Medulla oblongata (tissue), 1 donor: Measurements from ENCODE around the gene GRK6.
A peak's percentile ranks its signal among the peaks of the same experiment; 100 is the strongest.

Source experiments
- DNase-seq: peaks from one replicate; pipeline ENCODE4 v3.0.0-alpha.2; 2015; ENCODE audit errors: extremely low spot score

Gene GRK6

DNA sequence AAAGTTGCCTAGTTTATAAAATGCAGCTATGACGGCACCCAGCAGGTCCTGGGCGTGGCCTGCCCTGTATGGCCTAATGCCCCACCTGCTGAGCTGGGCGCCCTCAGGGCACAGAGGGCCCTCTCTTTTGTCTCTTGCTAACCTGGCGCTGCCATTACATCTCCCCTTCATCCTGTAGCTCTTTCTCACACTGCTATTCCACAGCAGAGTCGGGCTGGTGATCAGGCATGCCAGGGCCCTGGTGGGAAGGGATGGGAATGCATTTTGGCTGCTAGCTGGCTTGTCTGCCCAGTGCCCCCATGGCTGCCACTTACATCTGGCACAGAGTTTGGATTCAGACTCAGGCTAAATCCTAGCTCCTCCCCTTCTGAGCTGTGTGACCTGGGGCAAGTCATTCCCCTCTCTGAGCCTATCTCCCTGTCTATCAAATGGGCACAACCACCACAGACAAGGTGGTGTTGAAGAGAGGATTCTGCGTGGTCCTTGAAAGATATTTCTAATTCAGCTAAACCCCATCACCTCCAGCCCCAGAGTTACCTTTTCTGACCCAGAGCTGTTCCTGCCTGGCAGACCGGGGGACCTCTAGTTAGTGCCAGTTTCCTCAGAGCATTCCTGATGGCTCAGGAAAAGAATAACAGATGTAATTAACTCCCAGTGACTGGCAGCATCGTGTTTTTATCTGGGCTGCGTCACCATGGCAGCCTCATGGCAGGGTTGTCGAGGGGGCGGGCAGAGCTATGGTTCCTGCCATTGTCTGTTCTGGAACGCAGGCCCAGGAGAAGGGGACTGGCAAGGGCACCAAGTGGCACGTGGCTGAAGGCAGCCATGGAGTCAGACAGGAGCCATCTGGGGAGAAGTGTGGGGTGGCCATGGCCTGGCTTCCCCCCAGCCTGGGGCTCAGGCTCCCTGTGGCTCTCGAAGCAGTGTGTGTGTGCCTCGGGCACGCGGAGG lies 26.5 kb downstream of the GRK6 start:
- DNase-seq, result peak; percentile 46

GRCh38 chr5:177453852-177454396 lies 27.4 kb downstream of the GRK6 start:
- peak; percentile 46 for DNase-seq

- peak; percentile 89 for DNase-seq
These were observed 28.0 kb downstream of the GRK6 start for GRCh38 chr5:177454397-177455035.

- DNase-seq, result no peak
These were observed 28.7 kb downstream of the GRK6 start for GRCh38 chr5:177455036-177455660.

GRCh38 chr5:177455661-177456590 lies 29.4 kb downstream of the GRK6 start:
- DNase-seq, result peak; percentile 85

- no peak for DNase-seq
These were observed 30.1 kb downstream of the GRK6 start for GRCh38 chr5:177456591-177456964.

- peak; percentile 91 for DNase-seq
These were observed 30.7 kb downstream of the GRK6 start for GRCh38 chr5:177456976-177457851.

- DNase-seq, result no peak
These were observed 31.6 kb downstream of the GRK6 start for GRCh38 chr5:177457852-177458681.

- DNase-seq, result no peak
These were observed 32.5 kb downstream of the GRK6 start for GRCh38 chr5:177458912-177459350.

DNA sequence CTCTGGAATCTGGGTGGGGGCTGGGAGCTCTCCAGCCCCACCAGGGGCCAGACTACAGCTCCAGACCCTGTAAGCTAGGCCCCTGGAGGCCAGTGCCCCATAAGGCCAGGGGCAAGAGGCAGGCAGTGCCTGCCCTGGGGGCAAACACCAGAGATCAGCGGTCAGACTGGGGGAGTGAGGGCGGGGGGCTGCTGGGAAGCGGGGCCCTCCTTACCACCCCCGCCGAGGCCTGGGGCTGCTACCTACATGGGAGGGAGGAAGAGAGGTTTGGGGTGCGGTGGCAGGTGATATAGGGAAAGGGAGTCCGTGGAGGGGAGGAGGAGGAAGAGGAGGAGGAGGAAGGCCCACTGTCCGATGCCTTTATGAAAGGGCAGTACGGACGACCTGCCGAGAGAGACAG lies 32.9 kb downstream of the GRK6 start:
- DNase-seq, result no peak

GRCh38 chr5:177459819-177460628 lies 33.5 kb downstream of the GRK6 start:
- DNase-seq, result no peak

DNA sequence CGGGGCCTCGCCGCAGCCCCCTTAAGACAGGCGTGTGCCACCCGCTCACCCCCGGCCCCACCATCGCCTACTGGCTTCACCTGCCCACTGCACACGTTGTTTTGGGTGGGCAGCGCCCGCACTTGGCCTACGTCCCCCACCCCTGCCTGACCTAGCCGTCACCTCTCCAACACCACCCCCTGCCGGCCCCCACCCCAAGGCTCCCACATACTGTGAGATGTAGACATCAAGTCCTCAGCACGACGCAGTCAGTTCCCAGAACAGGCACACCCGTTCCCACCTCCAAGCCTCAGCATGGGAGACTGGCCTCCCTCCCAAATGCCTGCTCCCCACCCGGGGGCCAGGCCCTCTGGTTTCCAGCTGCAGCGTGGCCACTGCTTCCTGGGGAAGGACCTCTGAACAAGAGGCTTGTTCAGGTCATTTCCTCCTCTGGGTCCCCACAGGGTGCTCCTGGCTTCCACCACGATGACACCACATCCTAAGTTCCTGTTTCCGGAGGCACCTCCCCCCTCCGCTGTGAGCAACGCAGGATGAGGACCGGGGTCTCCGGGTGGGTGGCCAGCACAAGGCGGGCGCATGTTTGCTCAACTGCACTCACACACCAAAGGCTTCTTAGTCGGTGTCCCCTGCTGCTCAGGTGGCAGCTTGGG lies 35.7 kb downstream of the GRK6 start:
- DNase-seq, result no peak

DNA sequence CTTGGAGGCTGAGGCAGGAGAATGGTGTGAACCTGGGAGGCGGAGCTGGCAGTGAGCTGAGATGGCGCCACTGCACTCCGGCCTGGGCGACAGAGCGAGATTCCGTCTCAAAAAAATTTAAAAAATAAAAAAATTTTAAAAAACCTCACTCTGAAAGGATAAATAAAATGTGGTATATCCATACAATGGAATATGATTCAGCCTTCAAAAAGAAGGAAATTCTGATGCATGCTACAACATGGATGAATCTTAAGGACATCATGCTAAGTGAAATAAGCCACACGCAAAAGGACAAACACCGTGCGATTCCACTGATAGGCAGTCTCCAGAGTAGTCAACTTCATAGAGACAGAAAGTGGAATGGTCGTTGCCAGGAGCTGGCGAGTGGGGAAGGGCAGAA lies 38.6 kb downstream of the GRK6 start:
- DNase-seq, result no peak

- no peak for DNase-seq
These were observed 40.4 kb downstream of the GRK6 start for GRCh38 chr5:177466861-177467260.

DNA sequence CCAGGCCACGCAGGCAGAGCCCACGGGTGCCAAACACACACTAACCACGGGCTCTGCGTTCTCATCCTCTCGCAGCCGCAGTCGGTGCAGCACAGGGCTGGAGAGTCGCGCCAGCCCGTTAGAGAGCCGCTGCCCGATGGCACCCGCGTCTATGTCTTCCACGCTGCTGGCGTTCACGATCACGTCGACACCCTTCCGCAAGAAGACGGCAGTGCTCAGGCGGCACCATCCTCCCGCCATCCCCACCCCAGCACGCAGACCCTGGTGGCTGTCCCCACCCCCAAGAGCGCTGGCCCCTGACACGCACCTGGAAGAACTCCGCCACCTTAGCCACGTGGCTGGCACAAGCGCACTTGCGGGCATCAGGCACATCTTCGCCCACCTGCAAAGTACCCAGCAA lies 41.0 kb downstream of the GRK6 start:
- DNase-seq, result no peak

DNA sequence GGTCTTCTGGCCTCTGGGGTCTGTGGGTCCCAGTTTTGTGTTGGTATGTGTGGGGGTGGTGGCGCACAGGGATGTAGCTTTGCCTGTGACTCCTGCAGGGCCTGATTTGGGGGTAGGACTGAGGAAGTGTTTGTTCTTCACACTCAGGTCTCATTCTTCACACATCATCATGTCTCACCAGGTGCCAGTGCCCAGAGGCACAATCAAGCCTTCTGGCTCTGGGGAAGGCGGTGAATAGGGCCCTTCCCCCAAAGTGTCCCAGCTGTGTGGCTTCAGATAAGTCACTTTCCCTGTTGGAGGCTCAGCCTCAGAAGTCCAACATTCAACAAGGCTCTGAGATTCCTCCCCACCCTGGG lies 41.8 kb downstream of the GRK6 start:
- no peak for DNase-seq

- no peak for DNase-seq
These were observed 42.5 kb downstream of the GRK6 start for GRCh38 chr5:177468685-177469628.
